ENCODE data around the gene SRGAP3.

The SRGAP3 gene

GRCh38 chr3:9139366-9139765, 110.1 kb downstream of the SRGAP3 start:
- no peak for DNase-seq

DNA sequence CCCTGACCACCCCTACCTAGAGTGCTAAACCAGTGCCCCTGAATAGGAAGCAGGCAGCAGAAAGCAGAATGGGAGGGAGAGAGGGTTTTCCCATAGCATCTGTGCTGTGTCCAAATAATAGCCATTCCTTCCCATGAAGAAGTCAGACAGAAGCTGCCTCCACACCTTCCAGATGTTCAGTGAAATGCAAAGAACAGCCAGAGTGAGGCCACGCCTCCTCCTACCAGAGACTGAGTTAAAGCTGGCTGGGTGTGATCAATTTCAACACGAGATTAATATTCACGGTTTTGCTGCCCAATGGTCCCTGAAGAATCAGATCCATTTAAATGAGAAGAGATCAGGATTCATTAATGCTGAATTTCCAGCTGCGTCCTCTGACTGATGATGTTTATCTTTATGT, 111.8 kb downstream of the SRGAP3 start:
- no peak for DNase-seq

GRCh38 chr3:9136746-9137465, 112.5 kb downstream of the SRGAP3 start:
- no peak for DNase-seq

GRCh38 chr3:9135930-9136525, 113.4 kb downstream of the SRGAP3 start:
- DNase-seq = no peak

DNA sequence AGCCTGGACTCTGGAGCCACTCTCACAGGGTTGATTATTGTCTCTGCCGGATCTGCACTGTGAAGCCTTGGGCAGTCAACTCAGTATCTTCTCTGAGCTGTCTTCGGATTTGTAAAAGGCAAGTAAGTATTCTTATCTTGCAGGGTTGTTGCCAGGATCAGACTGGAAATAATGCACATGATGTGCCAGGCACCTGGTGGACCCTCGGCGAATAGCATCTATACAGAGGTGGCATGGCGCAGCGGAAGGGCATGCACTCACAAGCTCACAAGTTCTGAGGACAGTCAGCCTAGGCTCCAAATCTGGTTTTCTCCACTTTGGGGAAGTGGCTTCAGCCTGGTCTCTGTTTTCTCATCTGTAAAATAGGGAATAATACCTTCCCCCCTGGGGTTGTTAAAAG, 113.9 kb downstream of the SRGAP3 start:
- no peak for DNase-seq

DNA sequence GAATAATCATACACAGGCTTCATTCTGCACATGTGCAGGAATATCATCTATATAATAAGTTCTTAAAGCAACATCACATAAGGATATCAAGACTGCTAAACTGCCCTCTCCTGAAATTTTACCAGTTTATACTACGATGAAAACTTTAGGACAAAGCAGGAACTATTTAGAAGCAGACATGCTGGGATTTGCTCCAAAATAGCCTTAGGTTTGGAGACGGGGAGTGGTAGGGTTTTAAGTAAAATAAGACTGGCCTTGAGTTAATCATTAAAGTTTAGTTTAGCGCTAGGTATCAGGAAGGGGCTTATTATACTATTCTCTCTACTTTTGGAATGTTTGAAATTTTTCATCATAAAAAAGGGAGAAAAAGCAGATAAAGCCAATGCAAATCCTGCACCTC, 115.8 kb downstream of the SRGAP3 start:
- no peak for DNase-seq

DNA sequence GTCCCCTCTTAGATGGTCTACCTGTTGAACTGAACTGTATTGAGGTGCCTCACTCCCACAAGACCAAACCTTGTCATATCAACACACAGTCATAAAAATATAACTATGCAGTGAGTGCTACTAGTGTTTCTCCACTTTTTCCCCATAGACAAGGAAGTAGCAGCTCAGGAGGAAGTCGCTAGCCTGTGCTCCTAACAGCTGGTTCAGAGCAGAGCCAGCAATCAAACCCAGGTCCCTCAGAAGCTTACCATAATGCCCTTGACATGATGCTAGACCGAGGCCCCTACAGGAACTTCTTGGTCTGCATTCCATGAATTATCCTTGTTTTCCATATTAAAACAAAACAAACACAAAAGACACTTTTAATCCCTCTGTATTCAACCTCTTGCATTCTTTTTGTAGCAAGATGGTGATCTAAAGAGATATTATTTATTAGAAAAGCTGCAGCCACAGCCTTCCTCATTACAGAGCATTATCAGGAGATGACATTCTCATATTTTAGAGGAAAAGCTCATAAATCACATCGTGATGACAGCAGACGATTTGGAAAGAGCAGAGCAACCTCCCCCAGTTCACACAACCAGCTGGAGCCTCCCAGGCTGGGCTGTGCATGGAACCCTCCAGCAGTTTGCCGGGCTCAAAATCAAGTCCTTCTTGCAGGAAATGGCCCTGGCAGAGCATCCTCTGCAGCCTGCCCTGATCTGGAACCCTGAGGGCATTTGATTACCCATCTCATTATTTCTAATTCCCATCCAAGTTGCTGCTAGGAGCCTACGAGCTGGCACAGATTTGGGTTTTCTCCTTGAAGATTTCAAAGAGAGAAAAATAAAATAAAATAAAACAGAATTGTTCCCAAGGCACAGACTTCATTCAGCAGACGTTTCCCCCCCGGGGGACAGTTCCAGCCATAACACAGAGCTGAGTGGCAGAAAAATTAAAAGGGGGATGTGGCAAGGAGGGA, 118.8 kb downstream of the SRGAP3 start:
- no peak for DNase-seq

GRCh38 chr3:9129365-9129764, 120.1 kb downstream of the SRGAP3 start:
- DNase-seq = no peak

- no peak for DNase-seq
Measured at GRCh38 chr3:9125278-9125951, 124.0 kb downstream of the SRGAP3 start.

- no peak for DNase-seq
Measured at GRCh38 chr3:9124730-9125129, 124.7 kb downstream of the SRGAP3 start.

GRCh38 chr3:9123840-9124239, 125.6 kb downstream of the SRGAP3 start:
- no peak for DNase-seq

GRCh38 chr3:9122732-9123364, 126.6 kb downstream of the SRGAP3 start:
- DNase-seq = no peak

- DNase-seq = no peak
Measured at GRCh38 chr3:9121366-9122001, 128.0 kb downstream of the SRGAP3 start.

GRCh38 chr3:9119331-9119730, 130.1 kb downstream of the SRGAP3 start:
- no peak for DNase-seq

DNA sequence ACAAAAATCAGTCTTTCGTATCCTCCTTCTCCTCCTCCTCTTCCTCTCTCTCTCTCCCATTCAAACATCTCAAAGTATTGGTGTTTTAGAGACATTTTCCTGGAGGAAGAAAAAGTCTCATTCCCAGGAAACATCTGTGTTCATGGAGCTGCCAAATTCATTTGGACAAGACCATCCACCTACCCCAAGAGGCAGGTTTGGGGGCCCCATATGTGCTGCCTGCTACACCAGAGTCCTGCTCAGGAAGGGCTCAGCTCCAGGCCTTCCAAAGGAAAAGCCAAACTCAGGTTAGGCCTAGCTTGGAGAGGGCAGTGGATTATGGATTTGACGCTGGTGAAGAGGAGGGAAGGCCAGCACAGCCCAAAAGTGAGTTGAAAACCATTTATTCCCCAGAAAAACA, 131.2 kb downstream of the SRGAP3 start:
- no peak for DNase-seq

- no peak for DNase-seq
Measured at GRCh38 chr3:9117220-9117619, 132.2 kb downstream of the SRGAP3 start.

- DNase-seq = no peak
Measured at GRCh38 chr3:9116336-9116735, 133.1 kb downstream of the SRGAP3 start.

DNA sequence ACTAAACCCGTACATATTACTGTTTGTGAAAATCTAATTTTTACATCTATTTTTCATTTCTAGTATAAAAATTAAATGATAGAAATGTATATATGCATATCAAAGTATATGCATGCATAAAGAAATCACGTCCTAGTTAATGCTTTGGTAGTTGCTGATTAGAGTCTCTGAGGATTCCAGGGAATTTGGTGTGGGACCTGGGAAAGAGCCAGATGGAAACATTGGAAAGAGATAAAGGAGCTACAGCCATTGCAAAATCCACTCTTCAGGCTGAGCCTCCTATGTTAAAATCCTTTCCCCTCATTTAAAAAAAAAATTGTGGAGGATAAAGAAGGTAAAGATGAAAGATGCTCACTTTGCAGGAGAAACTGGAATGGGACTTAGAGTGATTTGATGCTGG, 134.1 kb downstream of the SRGAP3 start:
- DNase-seq = no peak

DNA sequence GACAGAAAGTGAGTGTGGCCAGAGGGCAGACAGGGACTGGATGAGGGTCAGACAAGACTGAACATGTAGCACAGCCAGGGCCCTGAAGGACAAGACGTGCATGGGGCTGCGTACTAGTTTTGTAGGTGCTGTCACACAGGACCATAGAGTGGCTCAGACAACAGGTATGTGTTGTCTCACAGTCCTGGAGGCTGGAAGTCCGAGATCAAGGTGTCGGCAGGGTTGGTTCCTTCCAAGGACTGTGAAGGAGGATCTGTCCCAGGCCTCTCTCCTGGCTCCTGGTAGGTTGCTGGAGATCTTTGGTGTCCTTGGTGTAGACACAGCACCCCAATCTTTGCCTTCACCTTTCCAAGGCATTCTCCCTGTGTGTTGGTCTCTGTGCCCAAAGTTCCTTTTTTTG, 136.4 kb downstream of the SRGAP3 start:
- no peak for DNase-seq

- no peak for DNase-seq
Measured at GRCh38 chr3:9111866-9112265, 137.6 kb downstream of the SRGAP3 start.

GRCh38 chr3:9111417-9111816, 138.0 kb downstream of the SRGAP3 start:
- no peak for DNase-seq

DNA sequence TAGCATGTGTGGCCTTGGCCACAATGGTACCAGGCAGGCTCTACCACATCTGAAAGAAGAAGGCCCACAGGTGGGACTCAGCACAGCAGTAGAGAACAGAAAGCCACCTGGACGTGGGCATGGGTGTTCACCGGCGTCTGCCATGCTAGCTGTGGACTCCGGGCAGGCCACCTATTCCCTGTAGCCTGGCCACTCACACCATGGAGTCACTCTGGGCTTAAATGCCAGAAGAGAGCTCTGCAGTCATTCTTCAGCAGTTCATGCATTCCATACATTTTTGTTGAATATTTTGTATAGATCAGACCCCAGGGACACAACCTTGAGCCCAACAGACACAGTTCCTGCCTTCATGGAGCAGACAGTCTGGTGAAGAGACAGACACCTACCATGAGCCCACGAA, 138.6 kb downstream of the SRGAP3 start:
- DNase-seq = no peak

All from activated CD4-positive, alpha-beta T cell treated with anti-CD3 and anti-CD28 coated beads, Interleukin-2, amount 50 U/mL, for 1 hour (primary cell).